ENCODE measurements around the gene SEPTIN1. TPM values are rescaled to one million over a fixed set of nuclear protein-coding genes. Genes with fewer than 3 reads are reported as not detected.

SEPTIN1 gene
- polyA plus RNA-seq, 3 donors: 0.31 to 0.60 (median 0.49) TPM

DNA sequence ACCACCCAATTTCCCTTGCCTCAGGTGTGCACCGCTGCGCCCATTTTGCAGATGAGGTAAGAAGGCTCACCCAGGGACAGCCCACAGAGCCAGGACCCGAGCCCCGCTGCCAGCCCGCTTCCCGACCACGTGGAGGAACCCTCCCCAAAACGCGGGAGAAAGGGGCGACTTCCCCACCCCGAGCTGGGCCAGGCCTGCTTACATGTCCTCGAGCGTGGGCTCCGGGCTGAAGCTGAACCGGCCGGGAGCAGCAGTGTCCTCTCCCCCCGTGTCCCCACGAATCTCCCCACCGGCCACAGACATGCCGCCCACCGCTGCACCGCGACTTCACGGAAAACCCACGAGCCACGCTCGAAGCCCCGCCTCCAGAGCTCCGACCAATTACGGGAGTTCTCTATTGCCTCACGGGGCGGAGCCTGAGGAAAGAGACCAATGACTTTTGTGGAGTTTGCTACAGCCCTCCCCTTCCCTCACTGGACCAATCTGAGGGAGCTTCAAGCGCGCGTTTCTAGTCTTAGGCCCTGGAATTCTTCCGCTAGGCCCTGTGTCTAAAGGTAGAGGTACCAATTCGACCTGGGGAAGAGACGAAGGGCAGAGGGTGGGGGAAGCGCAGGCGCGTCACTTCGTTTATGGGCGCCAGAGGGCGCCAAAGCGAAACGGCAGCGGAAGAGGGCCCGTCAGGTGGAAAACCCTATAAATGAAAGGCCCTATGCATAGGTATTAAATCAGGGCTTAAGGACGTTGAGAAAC lies 47.5 kb upstream of the SEPTIN1 start, which contains the start of gene DCTPP1:
Gene DCTPP1, minus strand, starts transcription at position 353 of the 750 bp plus-strand sequence. Its CDS starts 50 bp downstream, at position 303.
- intact Hi-C loops (cut with micrococcal nuclease): no loop called here
- peak; percentile 94 to 99 (median 97) for DNase-seq
- Histone ChIP-seq H3K79me2 (ENCODE audit: insufficient read depth, low read length) (peaks cover 31% of the 10 kb centered on the region), H3K4me3 (replicated peaks in 1 of 3; ENCODE audit: low read depth in 2 of 3, low read length in 3 of 3) (peak within 1 kb of the TSS; percentile 53 to 86 (median 64)), H2AFZ (ENCODE audit: insufficient read depth, low read depth, low read length, poor library complexity, severe bottlenecking) (peak within 1 kb of the TSS; percentile 80), H3K9ac (ENCODE audit: insufficient read depth, low read length, poor library complexity, severe bottlenecking) (peak within 1 kb of the TSS; percentile 44), H3K27me3 (ENCODE audit: control insufficient read depth in 2 of 2, insufficient read depth in 2 of 2, low read length in 2 of 2) (no peaks in the 10 kb centered on the region), H3K4me2 (replicated peaks; ENCODE audit: extremely low read depth, low read length, poor library complexity, severe bottlenecking) (peak within 1 kb of the TSS; percentile 100), H3K9me3 (replicated peaks in 1 of 2; ENCODE audit: control insufficient read depth in 1 of 2, insufficient read depth in 1 of 2, low read length in 2 of 2) (no peaks in the 10 kb centered on the region), H3K27ac (ENCODE audit: low read depth in 1 of 2, low read length in 2 of 2) (peak within 1 kb of the TSS; percentile 52 to 69), H3K36me3 (replicated peaks in 1 of 2; ENCODE audit: control insufficient read depth in 1 of 2, insufficient read depth in 2 of 2, low read length in 2 of 2) (peaks cover under 1 to 11% of the 10 kb centered on the region in 2 donors), H4K20me1 (ENCODE audit: insufficient read depth, low read length) (no peaks in the 10 kb centered on the region), H3K4me1 (ENCODE audit: control insufficient read depth in 1 of 2, insufficient read depth in 2 of 2, low read length in 2 of 2) (peaks cover 20 to 26% of the 10 kb centered on the region in 2 donors)
- TF ChIP-seq CTCF (IDR thresholded peaks at IDR 0.05): peak; percentile 74
- Mint-ChIP-seq H3K36me3 (peaks cover 12 to 20% of the 10 kb centered on the region in 2 donors), H3K27ac (peak within 1 kb of the TSS in 4 of 7 donors; percentile 60 to 74 (median 61)), H3K4me3 (no peak within 1 kb of the TSS), H3K4me1 (peaks cover 5% of the 10 kb centered on the region), H3K27me3 (ENCODE audit: low read depth in 3 of 3) (peaks cover 0 to 2% (median 0%) of the 10 kb centered on the region in 3 donors), H3K9me3 (peaks cover 0 to under 1% (median 0%) of the 10 kb centered on the region in 7 donors)
- WGBS (ENCODE audit: insufficient coverage): 0% methylated on average over 44 of the region's 49 CpGs

GRCh38 chr16:30429418-30429677 lies 47.0 kb upstream of the SEPTIN1 start:
- no peak for TF ChIP-seq CTCF (IDR thresholded peaks at IDR 0.05)
- H3K4me2 ChIP-seq (replicated peaks; ENCODE audit: extremely low read depth, low read length, poor library complexity, severe bottlenecking): peak overlapping the region; percentile 100
- H3K27ac ChIP-seq (ENCODE audit: low read depth in 1 of 2, low read length in 2 of 2): peak overlapping the region in 1 of 2 donors; percentile 69
- Mint-ChIP-seq H3K4me1 (peaks cover 5% of the 10 kb centered on the region), H3K27me3 (ENCODE audit: low read depth in 3 of 3) (peaks cover 0 to 2% (median 0%) of the 10 kb centered on the region in 3 donors), H3K9me3 (peaks cover 0 to 2% (median 0%) of the 10 kb centered on the region in 7 donors), H3K4me3 (no peak overlapping the region), H3K36me3 (peaks cover 16 to 25% of the 10 kb centered on the region in 2 donors), H3K27ac (peak overlapping the region in 2 of 7 donors; percentile 60 to 61)
- H3K4me1 ChIP-seq (ENCODE audit: control insufficient read depth in 1 of 2, insufficient read depth in 2 of 2, low read length in 2 of 2): peaks cover 20 to 26% of the 10 kb centered on the region in 2 donors
- peak overlapping the region; percentile 80 for H2AFZ ChIP-seq (ENCODE audit: insufficient read depth, low read depth, low read length, poor library complexity, severe bottlenecking)
- H3K79me2 ChIP-seq (ENCODE audit: insufficient read depth, low read length): peaks cover 31% of the 10 kb centered on the region
- no peaks in the 10 kb centered on the region for H3K9me3 ChIP-seq (replicated peaks in 1 of 2; ENCODE audit: control insufficient read depth in 1 of 2, insufficient read depth in 1 of 2, low read length in 2 of 2)
- peak overlapping the region; percentile 53 to 86 (median 64) for H3K4me3 ChIP-seq (replicated peaks in 1 of 3; ENCODE audit: low read depth in 2 of 3, low read length in 3 of 3)
- DNase-seq: no peak
- 0% methylated on average over 11 of the region's 11 CpGs for WGBS (ENCODE audit: insufficient coverage)
- H3K9ac ChIP-seq (ENCODE audit: insufficient read depth, low read length, poor library complexity, severe bottlenecking): peak overlapping the region; percentile 44
- no peaks in the 10 kb centered on the region for H3K27me3 ChIP-seq (ENCODE audit: control insufficient read depth in 2 of 2, insufficient read depth in 2 of 2, low read length in 2 of 2)
- no peaks in the 10 kb centered on the region for H4K20me1 ChIP-seq (ENCODE audit: insufficient read depth, low read length)
- intact Hi-C loops (cut with micrococcal nuclease): no loop called here
- peaks cover 2 to 16% of the 10 kb centered on the region in 2 donors for H3K36me3 ChIP-seq (replicated peaks in 1 of 2; ENCODE audit: control insufficient read depth in 1 of 2, insufficient read depth in 2 of 2, low read length in 2 of 2)

All from CD14-positive monocyte (primary cell).